ENCODE data around the gene SOX10.

SOX10 gene

GRCh38 chr22:37983860-37984791 is at the start of gene SOX10:
Gene SOX10, minus strand, starts transcription at chr22:37984555. Its CDS starts 771 bp downstream, at chr22:37983784.
- no peak for DNase-seq (ENCODE audit: low read depth)

- DNase-seq (ENCODE audit: low read depth) = no peak
Observed at GRCh38 chr22:38033522-38034277, 49.3 kb upstream of the SOX10 start.

- no peak for DNase-seq (ENCODE audit: low read depth)
Observed at GRCh38 chr22:38032681-38033521, 48.5 kb upstream of the SOX10 start.

GRCh38 chr22:38031491-38031890 is 47.1 kb upstream of the SOX10 start:
- no peak for DNase-seq (ENCODE audit: low read depth)

- no peak for DNase-seq (ENCODE audit: low read depth)
Observed at GRCh38 chr22:38030311-38031133, 46.2 kb upstream of the SOX10 start.

GRCh38 chr22:38029901-38030300 is 45.5 kb upstream of the SOX10 start:
- no peak for DNase-seq (ENCODE audit: low read depth)

GRCh38 chr22:38029370-38029769 is 45.0 kb upstream of the SOX10 start:
- no peak for DNase-seq (ENCODE audit: low read depth)

- no peak for DNase-seq (ENCODE audit: low read depth)
Observed at GRCh38 chr22:38028344-38029130, 44.2 kb upstream of the SOX10 start.

- no peak for DNase-seq (ENCODE audit: low read depth)
Observed at GRCh38 chr22:38027487-38027886, 43.1 kb upstream of the SOX10 start.

- no peak for DNase-seq (ENCODE audit: low read depth)
Observed at GRCh38 chr22:38026130-38027111, 42.1 kb upstream of the SOX10 start.

GRCh38 chr22:38025514-38025913 is 41.2 kb upstream of the SOX10 start:
- DNase-seq (ENCODE audit: low read depth) = no peak

GRCh38 chr22:38023045-38023444 is 38.7 kb upstream of the SOX10 start:
- DNase-seq (ENCODE audit: low read depth) = no peak

- no peak for DNase-seq (ENCODE audit: low read depth)
Observed at GRCh38 chr22:38021206-38021605, 36.9 kb upstream of the SOX10 start.

GRCh38 chr22:38018938-38019827 is 34.8 kb upstream of the SOX10 start:
- no peak for DNase-seq (ENCODE audit: low read depth)

GRCh38 chr22:38017939-38018885 is 33.9 kb upstream of the SOX10 start:
- DNase-seq (ENCODE audit: low read depth) = no peak

GRCh38 chr22:38017272-38017920 is 33.0 kb upstream of the SOX10 start:
- DNase-seq (ENCODE audit: low read depth) = no peak
